Epithelial cell of prostate (primary cell): ENCODE results near the gene CNOT11.
A peak's percentile ranks its signal among the peaks of the same experiment; 100 is the strongest.
"Not testable (repeated sequence)": the region's sequence is repeated elsewhere in the genome, so short reads cannot be mapped to it uniquely, and the experiment has no call there.

Experiments used
- DNase-seq: peaks from one replicate; pipeline ENCODE4 v3.0.0-alpha.2; 2011; ENCODE audit warnings: low read depth, low spot score
- H3K27ac ChIP-seq: fragments of 450-650 bp; 2 replicates; pipeline ENCODE4 v1.5.1; 2017; ENCODE audit warnings: mild to moderate bottlenecking

CNOT11 gene

DNA sequence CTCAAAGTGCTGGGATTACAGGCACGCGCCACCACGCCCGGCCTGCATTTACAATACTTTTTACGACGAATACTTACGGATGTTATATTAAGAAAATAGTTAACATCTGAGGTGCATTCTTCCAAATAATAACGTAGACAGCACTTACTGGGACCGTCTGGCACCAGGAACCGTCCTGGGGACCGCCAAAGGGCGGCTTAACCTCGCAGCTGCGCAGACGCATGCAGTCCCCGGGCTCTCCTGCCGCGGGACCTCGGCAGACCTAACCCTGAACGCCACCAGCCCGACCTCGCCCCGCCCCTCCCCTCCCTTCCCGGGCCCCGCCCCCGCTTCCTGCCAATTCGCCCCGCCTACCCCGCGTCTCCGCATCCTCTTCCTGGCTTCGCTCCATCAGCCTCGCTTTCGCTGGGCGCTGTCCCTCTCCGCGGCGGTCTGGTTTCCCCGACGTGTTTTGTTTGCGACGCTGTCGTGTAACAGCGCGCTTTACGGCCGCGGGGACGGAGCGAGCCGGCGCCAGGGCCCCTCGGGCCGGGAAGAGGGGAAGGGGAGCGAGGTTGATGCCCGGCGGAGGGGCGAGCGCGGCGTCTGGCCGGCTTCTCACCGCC lies at the start of gene CNOT11:
TSS of gene CNOT11 (plus strand) at position 479 of the 605 bp plus-strand sequence. CDS start at position 558, 79 bp downstream.
- peak within 1 kb of the TSS; percentile 91 for H3K27ac ChIP-seq
- peak; percentile 84 for DNase-seq

GRCh38 chr2:101204400-101205115 lies 48.1 kb upstream of the CNOT11 start:
- H3K27ac ChIP-seq, result no peak overlapping the region
- DNase-seq, result no peak

- no peak overlapping the region for H3K27ac ChIP-seq
Observed at GRCh38 chr2:101205521-101206479, 46.9 kb upstream of the CNOT11 start.

GRCh38 chr2:101208830-101209229 lies 43.9 kb upstream of the CNOT11 start:
- H3K27ac ChIP-seq, result no peak overlapping the region
- no peak for DNase-seq

More at GRCh38 chr2:101205521-101206479, 46.9 kb upstream of the CNOT11 start:
- DNase-seq, result no peak

DNA sequence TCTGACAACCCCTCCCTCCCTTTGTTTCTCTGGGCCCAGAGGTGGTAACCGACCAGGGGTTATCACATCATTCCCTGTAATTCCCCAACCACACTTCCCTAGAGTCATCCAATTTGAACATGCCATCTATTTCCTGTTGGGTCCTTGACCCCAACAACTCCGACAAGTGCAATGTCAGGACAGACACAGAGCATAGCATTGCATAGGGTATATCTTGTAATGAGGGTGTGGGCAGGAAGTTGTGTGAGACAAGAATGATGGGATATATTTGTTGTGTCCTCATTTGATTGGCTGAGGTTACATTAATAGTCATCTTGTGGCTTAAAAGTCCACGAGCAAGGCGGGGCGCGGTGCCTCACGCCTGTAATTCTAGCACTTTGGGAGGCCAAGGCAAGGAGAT lies 33.4 kb upstream of the CNOT11 start:
- H3K27ac ChIP-seq, result no peak overlapping the region
- no peak for DNase-seq

- not testable (repeated sequence) for H3K27ac ChIP-seq, DNase-seq
Observed at GRCh38 chr2:101220091-101220490, 32.6 kb upstream of the CNOT11 start.

GRCh38 chr2:101223814-101224231 lies 28.9 kb upstream of the CNOT11 start:
- no peak overlapping the region for H3K27ac ChIP-seq
- DNase-seq, result no peak

DNA sequence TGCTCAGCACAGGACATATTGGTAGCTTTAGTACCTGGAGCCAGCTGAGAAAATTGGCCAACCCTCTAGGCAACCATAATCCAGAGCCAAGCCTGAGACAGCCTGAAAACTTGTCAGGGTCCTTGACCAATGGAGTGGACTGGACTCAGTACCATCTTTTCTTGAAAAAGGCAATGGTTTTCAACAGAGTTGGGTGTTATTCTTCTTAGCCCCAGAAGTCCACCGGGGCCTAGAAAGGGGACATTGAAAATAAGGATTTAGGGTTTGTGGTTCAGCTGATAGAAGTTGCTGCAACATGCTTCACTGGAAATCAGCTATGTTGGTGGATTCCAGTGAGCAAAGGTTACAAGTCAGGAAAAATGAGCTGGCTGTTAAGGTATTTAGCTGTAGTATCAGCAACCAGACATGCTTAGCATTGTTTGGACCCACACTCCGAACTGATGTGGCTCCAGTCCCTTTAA lies 22.1 kb upstream of the CNOT11 start:
- no peak overlapping the region for H3K27ac ChIP-seq
- no peak for DNase-seq

DNA sequence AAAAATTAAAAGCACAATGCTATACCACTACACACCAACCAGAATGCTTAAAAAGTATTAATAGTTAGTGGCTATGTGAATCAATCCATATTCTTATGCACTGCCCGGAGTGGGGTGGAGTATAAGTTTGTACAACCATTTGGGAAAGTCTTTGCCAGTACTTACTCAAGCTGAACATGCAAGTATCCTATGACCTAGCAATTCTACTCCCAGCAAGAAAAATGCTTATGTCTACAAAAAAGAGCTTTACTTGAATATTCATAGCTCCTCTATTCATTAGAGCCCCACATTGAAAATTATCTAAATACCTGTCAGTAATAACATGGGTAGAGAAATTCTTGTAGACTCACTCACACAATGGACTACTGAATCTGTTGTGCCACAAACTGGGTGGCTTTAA lies 21.4 kb upstream of the CNOT11 start:
- no peak for DNase-seq
- H3K27ac ChIP-seq, result no peak overlapping the region

DNA sequence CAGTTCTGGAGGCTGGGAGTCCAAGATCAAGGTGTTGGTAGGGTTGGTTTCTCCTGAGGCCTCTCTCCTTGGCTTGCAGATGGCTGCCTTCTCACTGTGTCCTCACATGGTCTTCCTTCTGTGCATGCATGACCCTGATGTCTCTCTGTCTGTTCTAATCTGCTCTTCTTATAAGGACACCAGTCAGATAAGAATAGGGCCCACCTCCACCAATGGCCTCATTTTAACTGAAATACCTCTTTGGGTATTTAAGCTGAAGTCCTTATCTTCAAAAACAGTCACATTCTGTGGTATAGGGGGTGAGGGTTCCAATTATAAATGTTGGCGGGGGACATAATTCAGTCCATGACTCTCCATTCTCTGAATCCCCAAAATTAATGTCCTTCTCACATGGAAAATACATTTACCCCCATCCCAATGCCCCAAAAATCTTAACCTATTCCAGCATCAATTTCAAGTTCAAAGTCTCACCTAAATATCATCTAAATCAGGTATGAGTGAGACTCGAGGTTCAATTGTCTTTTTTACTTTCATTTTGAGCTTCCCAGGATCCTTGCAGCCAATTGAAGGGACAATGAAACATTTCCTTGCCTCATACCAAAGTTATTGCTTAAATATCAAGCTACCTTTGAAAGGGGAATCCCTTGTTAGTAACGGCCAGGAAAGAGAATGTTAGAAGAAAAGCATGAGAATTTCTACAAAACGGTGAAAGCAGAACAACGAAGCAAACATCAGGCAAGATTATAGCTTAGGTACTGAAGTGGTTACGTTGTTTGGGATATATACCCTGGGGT lies 20.6 kb upstream of the CNOT11 start:
- no peak overlapping the region for H3K27ac ChIP-seq
- DNase-seq, result no peak

DNA sequence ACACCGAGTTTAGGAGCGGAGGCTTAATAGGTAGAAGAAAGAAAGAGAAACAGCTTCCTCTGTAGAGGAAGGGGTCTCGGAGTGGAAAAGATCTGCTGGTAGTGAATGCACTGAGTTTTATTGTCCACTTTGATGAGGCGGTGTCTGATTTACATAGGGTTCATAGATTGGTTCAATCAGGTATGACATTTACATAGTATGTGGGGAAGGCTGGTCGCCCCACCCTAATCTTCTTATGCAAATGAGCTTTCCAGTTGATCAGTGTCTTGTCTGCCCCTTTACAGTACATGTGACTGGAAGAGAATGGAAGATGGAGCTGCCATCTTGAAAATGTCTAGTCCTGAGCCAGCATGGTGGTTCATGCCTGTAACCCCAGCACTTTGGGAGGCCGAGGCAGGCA lies 19.9 kb upstream of the CNOT11 start:
- no peak for DNase-seq
- no peak overlapping the region for H3K27ac ChIP-seq

DNA sequence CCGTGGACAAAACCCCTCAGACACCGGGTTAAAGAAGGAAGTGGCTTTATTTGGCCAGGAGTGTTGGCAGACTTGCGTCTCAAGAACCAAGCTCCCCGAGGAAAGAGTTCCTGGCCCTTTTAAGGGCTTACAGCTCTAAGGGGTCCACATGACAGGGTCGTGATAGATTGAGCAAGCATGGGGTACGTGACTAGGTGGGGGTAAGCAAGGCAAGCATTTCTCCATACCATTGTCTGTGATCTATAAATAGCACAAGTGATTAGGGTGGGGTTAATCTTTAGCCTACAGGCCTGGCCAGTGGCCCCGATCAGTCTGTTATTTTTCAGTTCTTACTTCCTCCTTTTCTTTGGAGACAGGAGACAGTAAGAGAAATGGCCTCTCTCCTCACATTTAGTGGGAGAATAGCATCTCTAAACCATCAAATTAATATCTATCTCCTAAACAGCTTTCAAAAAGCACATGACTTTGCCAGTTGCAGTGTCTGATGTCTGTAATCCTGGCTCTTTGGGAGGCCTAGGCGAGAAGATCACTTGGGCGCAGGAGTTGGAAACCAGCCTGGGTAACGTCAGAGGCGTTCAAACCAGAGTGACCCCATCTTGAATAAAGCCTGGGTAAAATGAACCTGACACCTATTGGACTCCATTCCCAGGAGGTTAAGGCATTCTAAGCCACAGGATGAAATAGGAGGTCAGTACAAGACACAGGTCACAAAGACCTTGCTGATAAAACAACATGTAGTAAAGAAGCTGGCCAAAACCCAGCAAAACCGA lies 18.3 kb upstream of the CNOT11 start:
- DNase-seq, result no peak
- no peak overlapping the region for H3K27ac ChIP-seq

DNA sequence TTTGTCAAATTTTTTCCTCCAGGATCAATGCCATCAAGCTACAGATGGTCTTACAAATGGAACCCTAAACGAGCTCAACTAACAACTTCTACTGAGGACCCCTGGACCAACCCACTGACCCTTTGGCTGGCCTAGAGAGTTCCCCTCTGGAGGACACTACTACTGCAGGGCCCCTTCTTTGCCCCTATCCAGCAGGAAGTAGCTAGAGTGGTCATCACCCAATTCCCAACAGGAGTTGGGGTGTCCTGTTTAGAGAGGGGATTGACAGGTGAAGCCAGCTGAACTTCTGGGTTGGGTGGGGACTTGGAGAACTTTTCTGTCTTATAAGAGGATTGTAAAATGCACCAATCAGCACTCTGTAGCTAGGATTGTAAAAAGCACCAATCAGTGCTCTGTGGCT lies 16.7 kb upstream of the CNOT11 start:
- DNase-seq, H3K27ac ChIP-seq: not testable (repeated sequence)

- DNase-seq, result not testable (repeated sequence)
- peak overlapping the region; percentile 55 for H3K27ac ChIP-seq
Observed at GRCh38 chr2:101237944-101238343, 14.7 kb upstream of the CNOT11 start.

- DNase-seq, result no peak
- H3K27ac ChIP-seq, result peak overlapping the region; percentile 55
Observed at GRCh38 chr2:101238930-101239759, 13.5 kb upstream of the CNOT11 start.

DNA sequence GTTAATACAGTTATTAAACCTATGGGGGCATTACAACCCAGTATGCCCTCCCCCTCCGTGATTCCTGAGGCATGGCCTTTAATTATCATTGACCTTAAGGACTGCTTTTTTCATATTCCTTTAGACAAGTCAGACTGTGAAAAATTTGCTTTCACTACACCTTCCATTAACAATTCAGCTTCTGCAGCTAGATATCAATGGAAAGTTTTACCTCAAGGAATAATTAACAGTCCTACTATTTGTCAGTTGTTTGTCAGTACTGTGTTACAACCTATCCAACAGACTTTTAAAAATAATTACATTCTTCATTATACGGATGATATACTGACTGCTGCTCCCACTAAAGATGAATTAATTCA lies 12.9 kb upstream of the CNOT11 start:
- not testable (repeated sequence) for DNase-seq

GRCh38 chr2:101240694-101241093 lies 12.0 kb upstream of the CNOT11 start:
- H3K27ac ChIP-seq, result peak overlapping the region; percentile 55
- DNase-seq, result not testable (repeated sequence)

More for the DNA sequence above, 12.9 kb upstream of the CNOT11 start:
- peak overlapping the region; percentile 55 for H3K27ac ChIP-seq

DNA sequence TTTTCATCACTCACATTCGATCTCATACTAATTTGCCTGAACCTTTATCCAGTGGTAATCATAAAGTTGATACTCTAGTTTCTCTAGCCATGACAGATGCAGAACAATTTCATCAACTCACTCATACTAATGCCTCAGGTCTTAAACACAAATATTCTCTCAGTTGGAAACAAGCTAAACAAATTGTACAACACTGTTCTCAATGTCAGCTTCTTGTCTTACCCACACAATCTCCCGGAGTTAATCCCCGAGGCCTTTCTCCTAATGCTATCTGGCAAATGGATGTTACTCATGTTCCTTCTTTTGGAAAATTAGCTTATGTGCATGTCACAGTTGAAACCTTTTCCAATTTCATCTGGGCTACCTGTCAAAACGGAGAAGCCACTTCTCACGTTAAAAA lies 11.5 kb upstream of the CNOT11 start:
- H3K27ac ChIP-seq, result no peak overlapping the region
- no peak for DNase-seq
